Gastroesophageal sphincter (tissue), 4 donors: ENCODE measurements around the gene PCDHB9. TPM values are rescaled to one million over a fixed set of nuclear protein-coding genes. Genes with fewer than 3 reads are reported as not detected.
"Not testable (repeated sequence)": the region's sequence is repeated elsewhere in the genome, so short reads cannot be mapped to it uniquely, and the experiment has no call there.

ENCODE experiments used
- ATAC-seq: fragments of 150-250 bp; one replicate; pipeline ENCODE4 v1.9.1; 2016; ENCODE audit warnings: mild to moderate bottlenecking, moderate library complexity
- H3K27ac ChIP-seq, 4 donors: fragments of 200-600 bp; sonication (generic) in 3 of 4; 1 replicate in 3 of 4; 2 replicates in 1 of 4; pipeline ENCODE4 v1.5.1; 2016 to 2019
- H3K27me3 ChIP-seq: fragments of 200-600 bp; sonication (generic); one replicate; pipeline ENCODE4 v1.5.1; 2019
- H3K36me3 ChIP-seq, 2 donors: fragments of 200-600 bp; sonication (generic); one replicate each; pipeline ENCODE4 v1.5.1; 2019; ENCODE audit warnings: control low read depth in 1 of 2
- H3K4me1 ChIP-seq, 3 donors: fragments of 200-600 bp; sonication (generic); 1 replicate in 2 of 3; 2 replicates in 1 of 3; pipeline ENCODE4 v1.5.1; 2016 to 2019; ENCODE audit warnings: control low read depth in 2 of 3
- H3K4me3 ChIP-seq, 2 donors: fragments of 200-600 bp; sonication (generic); one replicate each; pipeline ENCODE4 v1.5.1; 2019; ENCODE audit warnings: mild to moderate bottlenecking in 1 of 2, moderate library complexity in 1 of 2
- H3K9me3 ChIP-seq, 3 donors: fragments of 200-600 bp; sonication (generic); one replicate each; pipeline ENCODE4 v1.5.1; 2017 to 2019; ENCODE audit warnings: control low read depth in 2 of 3
- EP300 ChIP-seq: sonication (generic); formaldehyde crosslinking; IDR thresholded peaks from one replicate; pipeline ENCODE4 v1.6.1; 2017; ENCODE audit warnings: antibody characterized with exemption, mild to moderate bottlenecking
- POLR2A ChIP-seq, 2 donors: fragments of 450-650 bp; IDR thresholded peaks; one replicate each; pipeline ENCODE4 v1.6.1; 2017; ENCODE audit warnings: antibody characterized with exemption in 2 of 2, mild to moderate bottlenecking in 2 of 2, moderate library complexity in 1 of 2
- POLR2AphosphoS5 ChIP-seq: sonication (generic); formaldehyde crosslinking; IDR thresholded peaks from one replicate; pipeline ENCODE4 v1.6.1; 2017; ENCODE audit warnings: antibody characterized with exemption
- WGBS, 2 donors: methylation state at CpG; one replicate each; pipeline ENCODE4 v1.1.5; 2018; ENCODE audit warnings: low coverage in 1 of 2; 5-methylcytosine and 5-hydroxymethylcytosine counted together
- total RNA-seq, 4 donors: library from RNA; depleted of rRNA; stranded (reverse); fragments of >200 nt; gene quantifications; one replicate each; pipeline ENCODE4 v1.1.0, GENCODE V29; 2016
- TF ChIP-seq, protein P1 (sequence below), 4 experiments: fragments of 200-600 bp in 2 of 4; fragments of 450-650 bp in 2 of 4; sonication (generic) in 1 of 4; IDR thresholded peaks; one replicate each; pipeline ENCODE4 v1.5.1; 2017 to 2019; ENCODE audit warnings: antibody characterized with exemption in 4 of 4, mild to moderate bottlenecking in 2 of 4, moderate library complexity in 2 of 4

The PCDHB9 gene
- total RNA-seq, 4 donors from 2014 or later = 1.9 to 10.9 (median 3.0) TPM

DNA sequence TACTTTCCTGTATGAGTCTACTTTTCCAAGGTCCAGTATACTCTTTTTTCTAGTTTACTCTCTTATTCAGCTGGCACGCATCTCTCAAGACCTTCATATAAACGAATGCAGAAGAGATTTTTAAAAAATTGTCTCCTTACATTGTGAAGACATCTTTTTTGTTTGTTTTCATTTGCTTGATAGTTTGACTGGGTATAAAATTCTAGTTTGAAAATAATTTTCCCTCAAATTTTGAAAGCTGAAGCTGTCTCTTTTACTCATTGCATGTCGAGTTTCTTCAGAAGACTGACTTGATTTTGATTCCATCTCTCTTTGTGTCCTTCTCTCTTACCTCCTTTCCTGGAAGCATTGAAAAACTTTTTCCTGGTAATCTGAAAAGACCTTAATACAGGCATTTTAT, 9.4 kb downstream of the PCDHB9 start:
- no peak overlapping the region for H3K4me3 ChIP-seq
- H3K9me3 ChIP-seq = peaks cover 0 to 96% (median 3%) of the 10 kb centered on the region in 3 donors
- WGBS, 2 donors = 42 to 43% methylated on average over 3 of the region's 3 CpGs
- no peaks in the 10 kb centered on the region for H3K4me1 ChIP-seq
- no peak overlapping the region for H3K27ac ChIP-seq
- peaks cover 22% of the 10 kb centered on the region for H3K27me3 ChIP-seq
- TF ChIP-seq, protein P1, sequence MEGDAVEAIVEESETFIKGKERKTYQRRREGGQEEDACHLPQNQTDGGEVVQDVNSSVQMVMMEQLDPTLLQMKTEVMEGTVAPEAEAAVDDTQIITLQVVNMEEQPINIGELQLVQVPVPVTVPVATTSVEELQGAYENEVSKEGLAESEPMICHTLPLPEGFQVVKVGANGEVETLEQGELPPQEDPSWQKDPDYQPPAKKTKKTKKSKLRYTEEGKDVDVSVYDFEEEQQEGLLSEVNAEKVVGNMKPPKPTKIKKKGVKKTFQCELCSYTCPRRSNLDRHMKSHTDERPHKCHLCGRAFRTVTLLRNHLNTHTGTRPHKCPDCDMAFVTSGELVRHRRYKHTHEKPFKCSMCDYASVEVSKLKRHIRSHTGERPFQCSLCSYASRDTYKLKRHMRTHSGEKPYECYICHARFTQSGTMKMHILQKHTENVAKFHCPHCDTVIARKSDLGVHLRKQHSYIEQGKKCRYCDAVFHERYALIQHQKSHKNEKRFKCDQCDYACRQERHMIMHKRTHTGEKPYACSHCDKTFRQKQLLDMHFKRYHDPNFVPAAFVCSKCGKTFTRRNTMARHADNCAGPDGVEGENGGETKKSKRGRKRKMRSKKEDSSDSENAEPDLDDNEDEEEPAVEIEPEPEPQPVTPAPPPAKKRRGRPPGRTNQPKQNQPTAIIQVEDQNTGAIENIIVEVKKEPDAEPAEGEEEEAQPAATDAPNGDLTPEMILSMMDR (IDR thresholded peaks at IDR 0.05) = no peak
- TF ChIP-seq EP300 = no peak
- no peak for TF ChIP-seq POLR2A (IDR thresholded peaks at IDR 0.05)
- TF ChIP-seq POLR2AphosphoS5 = no peak
- no peak for ATAC-seq
- H3K36me3 ChIP-seq = no peaks in the 10 kb centered on the region

DNA sequence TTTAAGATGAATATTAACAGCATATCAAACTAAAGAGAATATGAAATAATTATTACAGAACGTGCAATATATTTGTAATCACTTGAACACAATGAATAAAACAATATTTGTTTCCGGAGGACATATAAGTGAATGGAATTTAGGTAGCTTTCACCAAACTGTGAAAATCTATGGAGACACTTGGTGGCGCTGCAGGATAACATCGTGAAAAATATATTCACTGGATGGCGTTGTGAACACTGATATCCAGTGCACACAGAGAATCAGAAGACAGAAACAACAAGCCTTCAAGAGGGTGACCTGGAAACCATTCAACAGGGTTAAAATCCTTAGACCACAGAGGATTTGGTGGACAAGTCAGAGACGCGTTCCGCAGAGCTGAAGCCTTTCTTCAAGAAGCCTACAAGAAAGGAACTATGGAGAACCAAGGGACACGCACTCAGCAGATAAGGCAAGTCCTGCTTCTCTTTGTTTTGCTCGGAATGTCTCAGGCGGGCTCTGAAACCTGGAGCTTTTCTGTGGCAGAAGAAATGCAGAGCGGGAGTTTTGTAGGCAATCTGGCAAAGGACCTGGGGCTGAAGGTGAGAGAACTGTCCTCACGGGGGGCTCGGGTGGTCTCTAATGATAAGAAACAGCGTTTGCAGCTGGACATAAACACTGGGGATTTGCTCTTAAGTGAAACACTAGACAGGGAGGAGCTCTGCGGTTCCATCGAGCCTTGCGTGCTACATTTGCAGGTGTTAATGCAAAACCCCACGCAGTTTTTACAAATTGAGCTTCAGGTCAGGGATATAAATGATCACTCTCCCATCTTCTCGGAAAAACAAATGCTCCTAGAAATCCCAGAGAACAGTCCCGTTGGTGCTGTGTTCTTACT, 12.6 kb downstream of the PCDHB9 start, which contains the start of gene PCDHB11:
Gene PCDHB11, plus strand, starts transcription at position 269 of the 877 bp plus-strand sequence. Its CDS starts 148 bp downstream, at position 417.
- Histone ChIP-seq H3K4me1 (no peaks in the 10 kb centered on the region), H3K27ac (no peak within 1 kb of the TSS), H3K36me3 (no peaks in the 10 kb centered on the region), H3K9me3 (peaks cover 0 to 98% (median 0%) of the 10 kb centered on the region in 3 donors), H3K27me3 (peaks cover 27% of the 10 kb centered on the region), H3K4me3 (peak within 1 kb of the TSS in 1 of 2 donors; percentile 29)
- 28 to 53% methylated on average over 12 to 19 of the region's 21 CpGs for WGBS, 2 donors
- TF ChIP-seq POLR2A (IDR thresholded peaks at IDR 0.05) (no peak), POLR2AphosphoS5 (no peak), EP300 (no peak)
- TF ChIP-seq, protein P1 (IDR thresholded peaks at IDR 0.05) = peak in 1 of 4 experiments; percentile 13
- no peak for ATAC-seq

DNA sequence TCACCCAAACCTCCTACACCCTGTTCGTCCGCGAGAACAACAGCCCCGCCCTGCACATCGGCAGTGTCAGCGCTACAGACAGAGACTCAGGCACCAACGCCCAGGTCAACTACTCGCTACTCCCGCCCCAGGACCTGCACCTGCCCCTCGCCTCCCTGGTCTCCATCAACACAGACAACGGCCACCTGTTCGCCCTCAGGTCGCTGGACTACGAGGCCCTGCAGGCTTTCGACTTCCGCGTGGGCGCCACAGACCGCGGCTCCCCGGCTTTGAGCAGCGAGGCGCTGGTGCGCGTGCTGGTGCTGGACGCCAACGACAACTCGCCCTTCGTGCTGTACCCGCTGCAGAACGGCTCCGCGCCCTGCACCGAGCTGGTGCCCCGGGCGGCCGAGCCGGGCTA, 14.2 kb downstream of the PCDHB9 start:
- not testable (repeated sequence) for H3K36me3 ChIP-seq, H3K4me3 ChIP-seq, ATAC-seq, H3K27ac ChIP-seq, H3K4me1 ChIP-seq
- WGBS, 2 donors = no CpG with 5 or more reads among the region's 38 CpGs
- Histone ChIP-seq H3K27me3 (peaks cover 26% of the 10 kb centered on the region), H3K9me3 (peaks cover 0 to 90% (median 0%) of the 10 kb centered on the region in 3 donors)

DNA sequence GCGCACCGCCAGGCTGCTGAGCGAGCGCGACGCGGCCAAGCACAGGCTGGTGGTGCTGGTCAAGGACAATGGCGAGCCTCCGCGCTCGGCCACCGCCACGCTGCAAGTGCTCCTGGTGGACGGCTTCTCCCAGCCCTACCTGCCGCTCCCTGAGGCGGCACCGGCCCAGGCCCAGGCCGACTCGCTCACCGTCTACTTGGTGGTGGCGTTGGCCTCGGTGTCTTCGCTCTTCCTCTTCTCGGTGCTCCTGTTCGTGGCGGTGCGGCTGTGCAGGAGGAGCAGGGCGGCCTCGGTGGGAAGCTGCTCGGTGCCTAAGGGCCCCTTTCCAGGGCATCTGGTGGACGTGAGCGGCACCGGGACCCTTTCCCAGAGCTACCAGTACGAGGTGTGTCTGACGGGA, 14.7 kb downstream of the PCDHB9 start:
- not testable (repeated sequence) for H3K36me3 ChIP-seq, H3K4me3 ChIP-seq, H3K4me1 ChIP-seq, H3K27ac ChIP-seq, ATAC-seq
- WGBS, 2 donors = 43% methylated on average over 2 of the region's 35 CpGs; no CpG with 5 or more reads in 1 of the 2 donors
- peaks cover 0 to 89% (median 0%) of the 10 kb centered on the region in 3 donors for H3K9me3 ChIP-seq
- H3K27me3 ChIP-seq = peaks cover 26% of the 10 kb centered on the region

DNA sequence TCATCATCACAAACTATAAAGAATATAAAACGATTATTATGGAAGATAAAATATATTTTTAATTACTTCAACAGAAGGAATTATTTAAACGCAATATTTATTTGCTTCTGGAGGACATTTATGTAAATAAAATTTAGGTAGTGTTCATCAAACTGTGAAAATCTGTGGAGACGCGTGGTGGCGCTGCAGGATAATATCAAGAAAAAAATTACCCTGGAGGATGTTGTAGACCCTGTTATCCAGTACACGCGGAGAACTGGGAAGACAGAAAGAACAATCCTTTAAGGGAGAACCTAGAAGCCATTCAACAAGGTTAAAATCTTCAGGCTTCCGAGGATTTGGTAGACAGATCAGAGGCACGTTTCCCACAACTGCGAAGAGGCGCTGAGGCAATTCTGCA, 21.5 kb downstream of the PCDHB9 start, which contains the start of gene PCDHB12:
Gene PCDHB12, plus strand, starts transcription at position 242 of the 400 bp plus-strand sequence. CDS start 189 bp downstream, outside the sequence.
- ATAC-seq = no peak
- WGBS, 2 donors = 23 to 24% methylated on average over 11 of the region's 11 CpGs
- H3K9me3 ChIP-seq = peaks cover 0 to 88% (median 3%) of the 10 kb centered on the region in 3 donors

DNA sequence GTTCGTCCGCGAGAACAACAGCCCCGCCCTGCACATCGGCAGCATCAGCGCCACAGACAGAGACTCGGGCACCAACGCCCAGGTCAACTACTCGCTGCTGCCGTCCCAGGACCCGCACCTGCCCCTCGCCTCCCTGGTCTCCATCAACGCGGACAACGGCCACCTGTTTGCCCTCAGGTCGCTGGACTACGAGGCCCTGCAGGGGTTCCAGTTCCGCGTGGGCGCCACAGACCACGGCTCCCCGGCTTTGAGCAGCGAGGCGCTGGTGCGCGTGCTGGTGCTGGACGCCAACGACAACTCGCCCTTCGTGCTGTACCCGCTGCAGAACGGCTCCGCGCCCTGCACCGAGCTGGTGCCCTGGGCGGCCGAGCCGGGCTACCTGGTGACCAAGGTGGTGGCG, 23.3 kb downstream of the PCDHB9 start:
- 29 to 40% methylated on average over 1 to 10 of the region's 39 CpGs for WGBS, 2 donors
- not testable (repeated sequence) for ATAC-seq, H3K36me3 ChIP-seq, H3K27ac ChIP-seq, H3K4me3 ChIP-seq, H3K4me1 ChIP-seq
- H3K27me3 ChIP-seq = peaks cover 16% of the 10 kb centered on the region
- H3K9me3 ChIP-seq = peaks cover 0 to 90% (median 5%) of the 10 kb centered on the region in 3 donors

More for the DNA sequence above, 21.5 kb downstream of the PCDHB9 start, which contains the start of gene PCDHB12:
- Histone ChIP-seq H3K4me1 (no peaks in the 10 kb centered on the region), H3K36me3 (no peaks in the 10 kb centered on the region), H3K4me3 (peak within 1 kb of the TSS in 1 of 2 donors; percentile 21), H3K27ac (no peak within 1 kb of the TSS), H3K27me3 (peaks cover 15% of the 10 kb centered on the region)
- TF ChIP-seq, protein P1 (IDR thresholded peaks at IDR 0.05) = peak in 3 of 4 experiments; percentile 14 to 30 (median 14)
- TF ChIP-seq EP300 = no peak

DNA sequence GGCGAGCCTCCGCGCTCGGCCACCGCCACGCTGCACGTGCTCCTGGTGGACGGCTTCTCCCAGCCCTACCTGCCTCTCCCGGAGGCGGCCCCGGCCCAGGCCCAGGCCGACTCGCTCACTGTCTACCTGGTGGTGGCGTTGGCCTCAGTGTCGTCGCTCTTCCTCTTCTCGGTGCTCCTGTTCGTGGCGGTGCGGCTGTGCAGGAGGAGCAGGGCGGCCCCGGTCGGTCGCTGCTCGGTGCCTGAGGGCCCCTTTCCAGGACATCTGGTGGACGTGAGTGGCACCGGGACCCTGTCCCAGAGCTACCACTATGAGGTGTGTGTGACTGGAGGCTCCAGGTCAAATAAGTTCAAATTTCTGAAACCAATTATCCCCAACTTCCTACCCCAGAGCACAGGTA, 23.9 kb downstream of the PCDHB9 start:
- not testable (repeated sequence) for ATAC-seq, H3K4me3 ChIP-seq, H3K36me3 ChIP-seq, H3K27ac ChIP-seq, H3K4me1 ChIP-seq
- peaks cover 19% of the 10 kb centered on the region for H3K27me3 ChIP-seq
- no CpG with 5 or more reads among the region's 27 CpGs for WGBS, 2 donors
- H3K9me3 ChIP-seq = peaks cover 0 to 92% (median 6%) of the 10 kb centered on the region in 3 donors
